ENCODE data around the gene ZFHX3. TPM values are rescaled to one million over a fixed set of nuclear protein-coding genes. Genes with fewer than 3 reads are reported as not detected.

ZFHX3 gene
- total and polyA plus RNA-seq, 9 of the 15 experiments (the other 6 are each of a cell fraction or from before 2014, with no cell fraction given): 0.01 to 0.23 (median 0.06) TPM; not detected in 4

GRCh38 chr16:72783716-72784318 is 264.1 kb downstream of the ZFHX3 start:
- H3K79me2 ChIP-seq (ENCODE audit: control insufficient read depth, insufficient read depth, low read length): no peaks in the 10 kb centered on the region
- FAIRE-seq: no peak
- H3K36me3 ChIP-seq (ENCODE audit: control insufficient read depth, insufficient read depth, low read length): no peaks in the 10 kb centered on the region
- no peaks in the 10 kb centered on the region for H3K27me3 ChIP-seq (ENCODE audit: control insufficient read depth in 2 of 2, insufficient read depth in 2 of 2, low read length in 2 of 2)
- intact Hi-C loops (cut with micrococcal nuclease): no loop called here
- no peak for ATAC-seq
- WGBS (ENCODE audit: insufficient coverage, low coverage, missing lambda C conversion rate): 21% methylated on average over 4 of the region's 4 CpGs
- no TSS peak for BruUV-seq (replicated peaks)
- H3K9ac ChIP-seq (ENCODE audit: insufficient read depth in 1 of 2, low read depth in 2 of 2, low read length in 2 of 2): no peak overlapping the region
- CTCF ChIA-PET (ENCODE audit: low intra/inter-chr PET ratio): no interaction called here
- H3K4me3 ChIP-seq: no peak overlapping the region
- POLR2A ChIA-PET: no interaction called here
- TF ChIP-seq POLR3G (IDR thresholded peaks at IDR 0.05; ENCODE audit: extremely low read depth, insufficient read length, insufficient replicate concordance) (no peak), MYBL2 (IDR thresholded peaks at IDR 0.05; ENCODE audit: low read depth) (no peak), MYBL2 (CRISPR knock-in tag; IDR thresholded peaks at IDR 0.05; ENCODE audit: borderline replicate concordance) (no peak), TBP (optimal IDR thresholded peaks at IDR 0.05; ENCODE audit: low read depth, low read length) (no peak), FOS (IDR thresholded peaks at IDR 0.05; ENCODE audit: extremely low read depth, insufficient read length) (no peak), VEZF1 (CRISPR knock-in tag; IDR thresholded peaks at IDR 0.05) (no peak), ATF2 (CRISPR knock-in tag; IDR thresholded peaks at IDR 0.05) (no peak), ETS1 (conservative IDR thresholded peaks at IDR 0.05; ENCODE audit: control insufficient read depth, low read depth, low read length) (no peak), TRIM24 (IDR thresholded peaks at IDR 0.05) (no peak), E2F6 (IDR thresholded peaks at IDR 0.05; ENCODE audit: borderline replicate concordance in 1 of 2, extremely low read depth in 1 of 2, insufficient read depth in 1 of 2, insufficient read length in 1 of 2, low read depth in 1 of 2, low read length in 1 of 2, poor library complexity in 1 of 2, severe bottlenecking in 1 of 2) (no peak), CBX1 (IDR thresholded peaks at IDR 0.05; ENCODE audit: low read depth) (no peak), ZBTB33 (CRISPR knock-in tag; IDR thresholded peaks at IDR 0.05) (no peak), SUPT5H (IDR thresholded peaks at IDR 0.05) (no peak), ZKSCAN1 (IDR thresholded peaks at IDR 0.05; ENCODE audit: low read depth, low read length) (no peak), KHSRP (IDR thresholded peaks at IDR 0.05) (no peak), ZFP36 (IDR thresholded peaks at IDR 0.05; ENCODE audit: low read depth, low read length, partially characterized antibody) (no peak)
- no peak overlapping the region for H3K4me2 ChIP-seq (ENCODE audit: insufficient read depth, low read length)
- H3K4me1 ChIP-seq (replicated peaks in 1 of 2; ENCODE audit: control insufficient read depth in 2 of 2, insufficient read depth in 2 of 2, low read length in 2 of 2): peaks cover 0 to 4% of the 10 kb centered on the region in 2 experiments; a peak in 1 of 5 replicates
- DNase-seq (ENCODE audit: extremely low read depth in 1 of 4, low spot score in 3 of 4): no peak
- in situ Hi-C loops (cut with MboI): no loop called here
- H2AFZ ChIP-seq (ENCODE audit: low read depth, low read length): no peak overlapping the region
- no peak overlapping the region for H3K27ac ChIP-seq (ENCODE audit: extremely low read depth, low read depth, low read length)
- H3K9me1 ChIP-seq (ENCODE audit: control insufficient read depth, insufficient read depth, low read length): no peaks in the 10 kb centered on the region
- H4K20me1 ChIP-seq (replicated peaks; ENCODE audit: control insufficient read depth, insufficient read depth, low read length): no peaks in the 10 kb centered on the region
- no peaks in the 10 kb centered on the region for H3K9me3 ChIP-seq (replicated peaks; ENCODE audit: control insufficient read depth, insufficient read depth, low read depth, low read length)

Measured in K562 (cell line).